ENCODE data around the gene MAGOH. TPM values are rescaled to one million over a fixed set of nuclear protein-coding genes. Genes with fewer than 3 reads are reported as not detected.

The MAGOH gene
- total and polyA plus RNA-seq, 2 of the 13 experiments (the other 11 are each of a cell fraction or from before 2014, with no cell fraction given) = 24.1 to 87.0 TPM

- TF ChIP-seq ZNF589 (CRISPR knock-in tag; conservative IDR thresholded peaks at IDR 0.05) (no peak), HDAC2 (CRISPR knock-in tag; IDR thresholded peaks at IDR 0.05) (peak; percentile 89), FOSL2 (CRISPR knock-in tag; IDR thresholded peaks at IDR 0.05) (peak; percentile 62), ZNF326 (CRISPR knock-in tag; IDR thresholded peaks at IDR 0.05; ENCODE audit: borderline replicate concordance) (no peak), NCOA1 (CRISPR knock-in tag; IDR thresholded peaks at IDR 0.05) (no peak), ZNF598 (CRISPR knock-in tag; IDR thresholded peaks at IDR 0.05; ENCODE audit: borderline replicate concordance) (0 out of 2 replicates have a peak, but pooled peaks have one; percentile 62), RBFOX2 (IDR thresholded peaks at IDR 0.05; ENCODE audit: low read depth, low read length) (peak; percentile 93), RARG (CRISPR knock-in tag; IDR thresholded peaks at IDR 0.05; ENCODE audit: low read depth) (no peak), TBL1XR1 (IDR thresholded peaks at IDR 0.05; ENCODE audit: borderline replicate concordance, low read length, partially characterized antibody) (peak; percentile 21), KLF15 (CRISPR knock-in tag; IDR thresholded peaks at IDR 0.05; ENCODE audit: borderline replicate concordance) (no peak), YEATS2 (CRISPR knock-in tag; IDR thresholded peaks at IDR 0.05; ENCODE audit: borderline replicate concordance) (peak; percentile 96), ZNF720 (CRISPR knock-in tag; IDR thresholded peaks at IDR 0.05) (no peak), ZNF775 (CRISPR knock-in tag; IDR thresholded peaks at IDR 0.05; ENCODE audit: borderline replicate concordance) (no peak), ZNF766 (CRISPR knock-in tag; IDR thresholded peaks at IDR 0.05; ENCODE audit: borderline replicate concordance) (peak; percentile 83; the same call in 1 of the 2 replicates), ZBTB7B (CRISPR knock-in tag; IDR thresholded peaks at IDR 0.05) (peak; percentile 70; the same call in 1 of the 2 replicates), ZBTB21 (CRISPR knock-in tag; IDR thresholded peaks at IDR 0.05) (peak; percentile 98), CC2D1A (CRISPR knock-in tag; IDR thresholded peaks at IDR 0.05) (peak; percentile 60; the same call in 1 of the 2 replicates), XBP1 (CRISPR knock-in tag; IDR thresholded peaks at IDR 0.05) (no peak), HDAC1 (CRISPR knock-in tag; IDR thresholded peaks at IDR 0.05) (peak; percentile 97), CREB3 (CRISPR knock-in tag; IDR thresholded peaks at IDR 0.05) (no peak), NFE2L1 (CRISPR knock-in tag; IDR thresholded peaks at IDR 0.05; ENCODE audit: borderline replicate concordance) (no peak)
- TF ChIP-seq, protein P1, sequence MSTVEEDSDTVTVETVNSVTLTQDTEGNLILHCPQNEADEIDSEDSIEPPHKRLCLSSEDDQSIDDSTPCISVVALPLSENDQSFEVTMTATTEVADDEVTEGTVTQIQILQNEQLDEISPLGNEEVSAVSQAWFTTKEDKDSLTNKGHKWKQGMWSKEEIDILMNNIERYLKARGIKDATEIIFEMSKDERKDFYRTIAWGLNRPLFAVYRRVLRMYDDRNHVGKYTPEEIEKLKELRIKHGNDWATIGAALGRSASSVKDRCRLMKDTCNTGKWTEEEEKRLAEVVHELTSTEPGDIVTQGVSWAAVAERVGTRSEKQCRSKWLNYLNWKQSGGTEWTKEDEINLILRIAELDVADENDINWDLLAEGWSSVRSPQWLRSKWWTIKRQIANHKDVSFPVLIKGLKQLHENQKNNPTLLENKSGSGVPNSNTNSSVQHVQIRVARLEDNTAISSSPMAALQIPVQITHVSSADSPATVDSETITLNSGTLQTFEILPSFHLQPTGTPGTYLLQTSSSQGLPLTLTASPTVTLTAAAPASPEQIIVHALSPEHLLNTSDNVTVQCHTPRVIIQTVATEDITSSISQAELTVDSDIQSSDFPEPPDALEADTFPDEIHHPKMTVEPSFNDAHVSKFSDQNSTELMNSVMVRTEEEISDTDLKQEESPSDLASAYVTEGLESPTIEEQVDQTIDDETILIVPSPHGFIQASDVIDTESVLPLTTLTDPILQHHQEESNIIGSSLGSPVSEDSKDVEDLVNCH (CRISPR knock-in tag; IDR thresholded peaks at IDR 0.05) = no peak
- TF ChIP-seq, protein P2, sequence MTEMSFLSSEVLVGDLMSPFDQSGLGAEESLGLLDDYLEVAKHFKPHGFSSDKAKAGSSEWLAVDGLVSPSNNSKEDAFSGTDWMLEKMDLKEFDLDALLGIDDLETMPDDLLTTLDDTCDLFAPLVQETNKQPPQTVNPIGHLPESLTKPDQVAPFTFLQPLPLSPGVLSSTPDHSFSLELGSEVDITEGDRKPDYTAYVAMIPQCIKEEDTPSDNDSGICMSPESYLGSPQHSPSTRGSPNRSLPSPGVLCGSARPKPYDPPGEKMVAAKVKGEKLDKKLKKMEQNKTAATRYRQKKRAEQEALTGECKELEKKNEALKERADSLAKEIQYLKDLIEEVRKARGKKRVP (CRISPR knock-in tag; IDR thresholded peaks at IDR 0.05) = peak in 1 of 2 experiments; percentile 87; a peak in 2 of 4 replicates
Measured at GRCh38 chr1:53238197-53239155, at the start of gene MAGOH (continued).

Measured in HepG2 (cell line).